Stimulated activated CD4-positive, alpha-beta T cell treated with anti-CD3 and anti-CD28 coated beads, TNF-alpha, amount 100 ng/mL, for 4 hours (primary cell): ENCODE measurements around the gene KIAA1671.

Experiments
- DNase-seq, 3 experiments: peaks; one replicate each; pipeline ENCODE4 v3.0.0-alpha.2; 2020; ENCODE audit warnings: low read depth in 3 of 3

The KIAA1671 gene

DNA sequence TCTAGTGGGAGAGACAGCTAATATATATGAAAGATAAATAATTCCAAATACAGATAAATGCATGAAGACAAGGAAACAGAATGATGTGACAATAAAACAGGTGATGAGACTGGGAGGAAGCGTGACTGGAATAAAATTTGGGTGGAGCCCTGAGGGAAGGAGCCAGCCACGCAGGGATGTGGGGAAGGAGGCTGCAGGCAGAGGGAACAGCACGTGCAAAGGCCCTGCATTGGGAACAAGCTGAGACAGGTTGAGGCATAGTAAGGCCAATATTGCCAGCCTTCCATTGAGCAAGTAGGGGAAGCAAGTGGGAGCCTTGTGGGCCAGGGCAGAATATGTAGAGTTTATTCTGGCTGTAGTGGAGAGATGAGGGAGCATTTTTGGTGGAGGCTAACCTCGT lies 139.6 kb downstream of the KIAA1671 start:
- DNase-seq = no peak

DNA sequence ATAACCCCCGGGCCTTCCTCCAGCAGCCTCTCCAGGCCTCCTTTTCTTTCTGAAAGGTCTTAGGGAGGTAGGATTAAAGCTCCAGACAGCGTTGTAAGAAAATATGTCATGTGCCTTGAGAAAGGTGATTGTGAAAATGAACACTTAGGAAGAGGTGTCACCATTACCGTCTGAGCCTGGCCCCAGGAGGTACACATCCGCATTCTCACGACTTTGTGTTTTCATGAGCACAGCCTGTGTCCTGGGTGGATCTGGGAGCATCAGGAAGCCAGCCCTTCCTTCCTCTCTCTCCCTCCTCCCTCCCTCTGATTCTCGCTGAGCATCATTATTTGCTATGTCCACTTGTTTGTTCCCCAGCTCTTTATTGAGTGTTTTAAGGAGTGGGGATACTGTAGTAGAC lies 142.1 kb downstream of the KIAA1671 start:
- no peak for DNase-seq

DNA sequence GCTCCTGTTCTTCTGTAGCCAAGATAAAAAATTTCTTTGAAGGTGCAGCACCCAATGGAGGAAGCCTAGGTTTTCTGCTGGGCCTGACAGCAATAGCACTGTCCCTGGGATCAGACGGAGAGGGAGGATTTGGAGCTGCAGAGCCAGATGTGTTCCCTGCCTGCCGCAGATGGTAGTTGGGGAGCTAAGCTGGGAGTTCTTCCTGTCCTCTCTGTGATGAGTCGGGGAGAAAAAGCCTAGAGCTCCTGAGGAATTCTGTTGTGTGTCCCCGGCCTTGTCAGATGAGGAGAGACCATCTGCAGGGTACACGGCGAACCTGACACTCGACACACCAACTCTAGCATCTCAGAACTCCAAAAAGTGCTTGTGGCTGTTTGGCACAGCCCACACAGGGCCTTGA lies 143.4 kb downstream of the KIAA1671 start:
- DNase-seq = no peak

GRCh38 chr22:25096638-25097405 lies 144.3 kb downstream of the KIAA1671 start:
- no peak for DNase-seq

DNA sequence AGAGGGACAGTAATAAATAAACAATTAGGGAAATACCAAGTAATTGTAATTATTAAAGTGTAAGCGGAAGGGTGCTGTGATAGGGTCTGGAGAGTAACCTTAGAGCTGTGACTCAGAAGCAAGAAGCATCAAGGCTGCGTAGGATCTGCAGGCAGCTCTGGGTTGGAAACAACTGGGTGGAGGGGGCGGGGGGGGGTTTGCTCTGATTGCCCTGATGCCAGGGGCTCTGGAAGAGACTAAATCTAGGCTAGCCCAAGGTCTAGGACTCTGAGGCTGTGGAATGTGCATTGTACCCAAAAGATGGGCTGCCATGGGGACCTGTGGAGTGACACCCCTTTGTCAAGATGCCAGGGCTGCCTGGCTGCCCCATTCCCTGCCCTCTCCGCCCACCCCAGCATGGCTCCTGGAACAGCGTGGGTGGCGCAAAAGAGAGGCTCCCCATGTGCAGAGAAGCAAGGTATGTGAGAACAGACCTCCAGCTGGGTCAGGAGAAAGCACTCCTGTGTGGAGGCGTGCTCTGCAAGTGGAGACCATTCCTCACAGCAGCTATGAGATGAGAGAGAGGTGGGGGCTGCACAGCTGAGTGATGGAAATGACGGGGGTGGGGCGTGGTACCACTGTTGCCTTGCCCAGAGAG lies 146.0 kb downstream of the KIAA1671 start:
- DNase-seq = no peak

DNA sequence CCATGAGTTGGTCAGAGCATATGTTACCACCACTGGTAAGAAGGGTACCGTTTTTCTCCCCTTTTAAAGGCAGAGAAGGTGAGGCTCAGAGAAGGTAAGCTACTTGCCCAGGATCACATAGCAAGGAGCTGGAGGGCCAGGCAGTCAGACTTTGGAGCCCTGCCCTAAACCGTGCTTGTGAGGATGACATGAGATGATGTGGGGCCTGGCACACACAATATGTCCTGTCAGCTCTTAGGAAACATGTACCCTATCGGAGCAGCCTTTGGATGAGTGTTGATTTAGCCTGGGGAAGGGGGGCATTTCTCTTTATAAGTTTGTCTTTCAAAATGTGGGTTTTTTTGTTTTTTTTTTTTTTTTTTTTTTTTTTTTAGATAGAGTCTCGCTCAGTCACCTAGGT lies 146.7 kb downstream of the KIAA1671 start:
- no peak for DNase-seq

GRCh38 chr22:25100402-25100801 lies 147.9 kb downstream of the KIAA1671 start:
- DNase-seq = no peak

DNA sequence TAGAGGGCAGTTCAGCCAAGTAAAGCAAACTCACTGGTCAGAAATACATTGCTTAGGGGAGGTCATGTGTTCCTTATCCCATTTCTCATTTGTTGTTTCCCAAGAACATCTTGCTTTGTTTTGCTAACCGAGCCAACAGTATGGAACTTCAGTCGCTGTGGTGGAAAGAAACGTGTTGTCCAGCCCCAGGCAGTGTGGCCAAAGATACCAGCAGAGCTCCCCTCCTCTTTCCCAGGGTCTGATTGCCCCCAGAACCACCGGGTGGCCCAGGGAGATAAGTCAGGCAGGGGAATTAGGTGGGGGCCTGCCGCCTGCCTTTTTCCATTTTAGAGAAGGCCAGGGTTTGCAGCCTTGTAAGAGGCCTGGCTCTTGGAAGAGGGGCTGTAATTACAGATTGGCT lies 148.4 kb downstream of the KIAA1671 start:
- DNase-seq = no peak

DNA sequence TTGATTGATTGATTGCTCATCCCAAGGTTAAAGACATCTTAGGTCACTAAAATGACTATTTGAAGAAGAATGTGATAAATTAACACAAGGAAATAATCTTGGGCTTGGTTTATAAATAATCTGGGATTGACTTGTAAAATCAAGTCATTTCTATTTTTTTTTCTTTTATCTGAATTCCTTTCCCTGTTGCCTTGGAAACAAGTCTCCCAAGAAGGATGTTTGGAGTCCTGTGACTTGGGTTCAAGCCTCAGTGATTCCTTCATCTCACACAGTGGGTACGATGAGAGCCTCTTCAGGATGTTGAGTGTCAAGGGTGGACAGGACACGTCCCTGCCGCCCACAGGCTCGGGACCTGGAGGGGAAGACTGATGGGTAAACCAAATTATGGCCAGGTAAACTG lies 149.0 kb downstream of the KIAA1671 start:
- DNase-seq = no peak

DNA sequence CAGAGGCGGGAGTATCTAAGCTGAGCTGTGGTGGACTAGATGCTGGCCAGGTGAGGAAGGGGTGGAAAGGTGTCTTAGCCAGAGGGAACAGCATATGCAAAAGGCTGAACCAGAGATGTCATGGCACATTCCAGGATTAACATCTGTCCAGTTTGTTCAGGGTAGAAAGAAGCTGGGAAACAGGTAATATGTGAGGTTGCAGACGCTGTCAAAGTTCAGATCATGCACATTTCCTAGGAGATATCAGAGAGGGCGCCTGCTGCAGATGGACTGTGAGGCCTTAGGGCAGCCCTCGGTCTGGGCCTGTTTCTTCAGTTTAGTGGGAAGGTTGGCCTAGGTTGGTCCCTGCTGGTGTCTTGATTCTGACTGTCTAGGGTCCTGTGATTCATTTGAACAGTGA lies 149.5 kb downstream of the KIAA1671 start:
- no peak for DNase-seq

DNA sequence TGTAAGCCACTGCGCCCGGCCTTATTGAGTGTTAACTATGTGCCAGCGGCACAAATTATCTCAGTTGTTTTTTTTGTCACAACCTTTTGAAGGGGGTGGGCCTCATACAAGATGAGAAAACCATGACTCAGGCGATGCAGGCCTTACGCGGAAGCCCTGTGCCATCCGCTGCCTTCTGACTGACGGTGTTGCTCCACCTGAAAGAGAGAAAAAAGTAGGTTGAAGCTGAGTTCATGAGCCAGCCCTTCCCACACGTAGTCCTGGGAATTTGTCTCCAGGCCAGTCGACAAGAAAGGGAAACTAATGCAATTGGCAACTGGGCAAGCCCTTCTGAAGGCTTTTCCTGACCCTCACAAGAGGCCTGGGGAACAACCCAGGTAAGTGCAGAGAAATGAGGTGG lies 150.2 kb downstream of the KIAA1671 start:
- DNase-seq = no peak

DNA sequence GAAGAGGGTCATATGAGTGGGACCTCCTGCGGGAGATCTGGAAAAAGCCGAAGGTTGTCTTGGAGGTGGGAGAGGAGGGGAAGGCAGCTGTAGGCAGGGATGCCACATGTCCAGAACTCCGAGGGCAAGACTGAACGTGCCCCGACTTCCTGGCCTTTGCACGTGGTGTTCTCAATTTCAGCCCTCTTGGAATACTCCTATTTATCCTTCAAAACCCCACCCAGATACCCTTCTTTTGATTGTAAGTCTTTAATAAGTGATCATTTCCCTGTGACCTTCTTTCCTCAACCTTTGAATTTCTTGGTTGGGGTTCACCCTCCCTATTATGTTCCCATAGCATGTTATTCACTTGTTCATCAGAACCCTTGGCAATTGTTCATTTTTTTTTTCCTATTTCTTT lies 151.9 kb downstream of the KIAA1671 start:
- no peak for DNase-seq

- DNase-seq = no peak
Observed at GRCh38 chr22:25105817-25106650, 153.5 kb downstream of the KIAA1671 start.

DNA sequence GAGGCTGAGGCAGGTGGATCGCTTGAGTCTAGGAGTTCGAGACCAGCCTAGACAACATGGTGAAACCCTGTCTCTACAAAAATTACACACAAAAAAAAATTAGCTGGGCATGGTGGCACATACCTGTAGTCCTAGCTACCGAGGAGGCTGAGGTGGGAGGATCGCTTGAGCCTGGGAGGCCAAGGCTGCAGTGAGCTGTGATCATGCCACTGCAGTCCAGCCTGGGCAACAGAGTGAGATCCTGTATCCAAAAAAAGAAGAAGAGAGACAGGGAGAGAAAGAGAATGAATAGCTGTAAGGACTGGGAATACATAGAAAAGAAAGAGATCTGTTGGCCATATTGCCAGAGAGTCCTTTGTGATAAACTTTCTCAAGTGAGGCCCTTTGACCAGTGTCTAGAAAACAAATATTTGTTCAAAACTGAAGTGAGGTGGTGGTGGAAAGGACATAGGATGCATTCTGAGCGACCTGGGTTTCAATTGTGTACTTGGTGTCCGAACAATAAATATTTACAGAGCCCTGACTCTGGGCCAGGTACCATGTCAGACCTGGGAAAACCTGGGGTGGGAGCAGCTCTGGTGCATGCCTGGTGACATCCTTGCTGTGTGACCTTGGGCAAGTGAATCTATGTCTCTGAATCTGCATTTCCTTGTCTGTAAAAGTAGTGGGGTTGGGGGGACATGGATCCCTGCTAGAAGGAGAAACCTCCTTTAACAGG lies 157.5 kb downstream of the KIAA1671 start:
- DNase-seq = no peak

GRCh38 chr22:25110596-25110845 lies 158.0 kb downstream of the KIAA1671 start:
- no peak for DNase-seq

- peak; percentile 21 to 29 (median 21) for DNase-seq
Observed at GRCh38 chr22:25110846-25111578, 158.5 kb downstream of the KIAA1671 start.

DNA sequence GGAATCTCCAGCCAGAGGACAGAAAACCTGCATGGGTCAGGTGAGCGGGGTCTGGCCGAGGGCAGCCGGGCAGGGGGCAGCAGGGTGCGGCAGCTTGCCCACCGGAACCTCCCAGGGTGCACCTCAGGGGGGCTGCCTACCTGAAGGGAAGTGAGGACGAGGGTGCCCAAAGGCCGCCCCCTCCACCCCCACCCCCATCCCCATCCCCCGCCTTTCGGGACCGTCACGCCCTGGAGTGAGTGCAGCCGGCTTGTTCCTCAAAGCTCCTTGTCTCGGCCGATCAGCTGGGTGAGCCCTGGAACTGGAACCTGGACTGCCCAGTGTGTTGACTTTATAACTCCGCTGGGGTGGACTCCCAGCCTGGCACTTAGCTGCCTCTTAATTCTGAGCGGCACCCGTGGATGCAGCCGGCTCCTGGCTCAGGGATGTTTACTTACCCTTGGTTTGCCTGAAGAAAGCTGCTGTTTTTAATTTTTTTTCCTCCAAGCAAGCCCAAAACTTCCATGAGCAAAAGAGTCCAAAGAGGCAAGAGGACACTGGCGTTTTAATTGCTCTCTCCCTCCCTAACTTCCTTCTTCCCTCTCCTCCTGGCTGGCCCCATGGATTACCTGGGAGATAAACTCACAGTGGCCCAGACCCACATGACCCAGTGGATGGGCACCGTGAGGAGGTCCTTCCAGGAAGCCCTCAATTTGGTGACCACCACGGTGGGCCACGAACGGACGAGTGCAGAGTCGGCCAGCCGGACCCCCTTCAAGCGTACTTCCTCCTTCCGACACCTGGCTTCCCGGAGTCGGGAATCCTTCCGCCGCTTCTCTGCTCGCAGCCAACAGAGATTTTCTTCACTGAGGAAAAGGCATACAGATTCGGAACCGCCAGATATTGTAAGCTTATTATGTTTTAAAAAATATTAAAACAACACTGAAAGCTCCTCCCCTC lies 159.3 kb downstream of the KIAA1671 start:
- no peak for DNase-seq

- DNase-seq = no peak
Observed at GRCh38 chr22:25112538-25113253, 160.2 kb downstream of the KIAA1671 start.

GRCh38 chr22:25113316-25113721 lies 160.8 kb downstream of the KIAA1671 start:
- no peak for DNase-seq
